Liver (tissue), 9 donors: ENCODE results near the gene EXO1. TPM values are rescaled to one million over a fixed set of nuclear protein-coding genes. Genes with fewer than 3 reads are reported as not detected.

Experiments used
- DNase-seq: peaks from one replicate; pipeline ENCODE4 v3.0.0-alpha.2; 2017; ENCODE audit warnings: low spot score
- H3K27ac ChIP-seq, 2 donors: one replicate each; pipeline ENCODE4 v1.7.0; 2013; ENCODE audit warnings: inconsistent platforms in 2 of 2, low read length in 2 of 2, control low read depth in 1 of 2, low read depth in 1 of 2, mild to moderate bottlenecking in 1 of 2
- H3K27me3 ChIP-seq, 4 donors: one replicate each; pipeline versions ENCODE4 v1.6.1 to v1.7.0; 2013; ENCODE audit warnings: low read length in 3 of 4, inconsistent platforms in 1 of 4, mild to moderate bottlenecking in 1 of 4, moderate library complexity in 1 of 4; ENCODE audit not compliant: control insufficient read depth in 4 of 4, insufficient read depth in 4 of 4
- H3K36me3 ChIP-seq, 4 donors: one replicate each; pipeline versions ENCODE4 v1.6.1 to v1.7.0; 2013; ENCODE audit warnings: low read length in 3 of 4, mild to moderate bottlenecking in 3 of 4, low read depth in 1 of 4, moderate library complexity in 1 of 4; ENCODE audit not compliant: control insufficient read depth in 4 of 4, insufficient read depth in 3 of 4
- H3K4me1 ChIP-seq, 4 donors: one replicate each; pipeline versions ENCODE4 v1.6.1 to v1.7.0; 2013; ENCODE audit warnings: low read length in 3 of 4, mild to moderate bottlenecking in 3 of 4, moderate library complexity in 1 of 4; ENCODE audit not compliant: control insufficient read depth in 4 of 4, insufficient read depth in 4 of 4
- H3K4me3 ChIP-seq, 3 donors: one replicate each; pipeline versions ENCODE4 v1.6.1 to v1.7.0; 2013; ENCODE audit warnings: low read length in 3 of 3, control low read depth in 1 of 3, low read depth in 1 of 3, mild to moderate bottlenecking in 1 of 3
- H3K9ac ChIP-seq, 2 donors: one replicate each; pipeline ENCODE4 v1.7.0; 2013; ENCODE audit warnings: low read length in 2 of 2, mild to moderate bottlenecking in 2 of 2, moderate library complexity in 2 of 2, control low read depth in 1 of 2, low read depth in 1 of 2
- H3K9me3 ChIP-seq, 4 donors: one replicate each; pipeline versions ENCODE4 v1.6.1 to v1.7.0; 2013; ENCODE audit warnings: low read length in 3 of 4; ENCODE audit not compliant: control insufficient read depth in 4 of 4
- CTCF ChIP-seq: fragments of 150-350 bp; IDR thresholded peaks from 2 replicates; pipeline ENCODE4 v1.5.1; 2017; ENCODE audit warnings: improper control_type of control experiment, low read depth, low read length; ENCODE audit not compliant: missing input control
- EGR1 ChIP-seq, 2 donors: IDR thresholded peaks; 2 replicates each; pipeline ENCODE4 v1.6.1; 2016 to 2018; ENCODE audit warnings: antibody characterized with exemption in 2 of 2, low read depth in 2 of 2
- FOXA2 ChIP-seq: IDR thresholded peaks from 2 replicates; pipeline ENCODE4 v1.6.1; 2016; ENCODE audit warnings: antibody characterized with exemption
- GABPA ChIP-seq, 2 donors: IDR thresholded peaks in 1 of 2; conservative IDR thresholded peaks in 1 of 2; 2 replicates each; pipeline ENCODE4 v1.6.1; 2016; ENCODE audit warnings: antibody characterized with exemption in 2 of 2, mild to moderate bottlenecking in 1 of 2, moderate library complexity in 1 of 2
- HNF4A ChIP-seq, 2 donors: conservative IDR thresholded peaks; 2 replicates each; pipeline ENCODE4 v1.6.1; 2016; ENCODE audit warnings: antibody characterized with exemption in 2 of 2, mild to moderate bottlenecking in 2 of 2
- HNF4G ChIP-seq: IDR thresholded peaks from 2 replicates; pipeline ENCODE4 v1.6.1; 2016; ENCODE audit warnings: antibody characterized with exemption
- JUND ChIP-seq, 2 donors: IDR thresholded peaks; 2 replicates each; pipeline ENCODE4 v1.6.1; 2016; ENCODE audit warnings: antibody characterized with exemption in 2 of 2
- NR2F2 ChIP-seq: IDR thresholded peaks from 2 replicates; pipeline ENCODE4 v1.6.1; 2016; ENCODE audit warnings: antibody characterized with exemption
- REST ChIP-seq: IDR thresholded peaks from 2 replicates; pipeline ENCODE4 v1.6.1; 2016; ENCODE audit warnings: antibody characterized with exemption, mild to moderate bottlenecking
- SP1 ChIP-seq: IDR thresholded peaks from 2 replicates; pipeline ENCODE4 v1.6.1; 2018; ENCODE audit warnings: antibody characterized with exemption, mild to moderate bottlenecking
- TAF1 ChIP-seq: conservative IDR thresholded peaks from 2 replicates; pipeline ENCODE4 v1.6.1; 2016; ENCODE audit warnings: antibody characterized with exemption, mild to moderate bottlenecking
- YY1 ChIP-seq: IDR thresholded peaks from 2 replicates; pipeline ENCODE4 v1.6.1; 2016; ENCODE audit warnings: antibody characterized with exemption, mild to moderate bottlenecking
- ZBTB33 ChIP-seq: IDR thresholded peaks from 2 replicates; pipeline ENCODE4 v1.6.1; 2016; ENCODE audit warnings: antibody characterized with exemption
- WGBS: extraction: QIAGEN DNeasy Blood & Tissue Kit; methylation state at CpG from one replicate; pipeline ENCODE4 v1.1.7; 2013; 5-methylcytosine and 5-hydroxymethylcytosine counted together
- polyA plus RNA-seq, 2 donors: library from polyadenylated mRNA; stranded (reverse) in 1 of 2; unstranded in 1 of 2; fragments of 200-250 nt in 1 of 2; fragments of >200 nt in 1 of 2; fragmentation: Nextera tagmentation in 1 of 2; extraction: Ambion mirVana in 1 of 2; gene quantifications; one replicate each; pipeline versions ENCODE4 v1.2.1 to v1.2.3, GENCODE V29; 2013 to 2015
- total RNA-seq, 2 donors: library from RNA; depleted of rRNA; stranded (reverse); fragments of >200 nt; gene quantifications; one replicate each; pipeline ENCODE4 v1.2.3, GENCODE V29; 2014
- TF ChIP-seq, protein P1 (sequence below): IDR thresholded peaks from 2 replicates; pipeline ENCODE4 v1.6.1; 2016; ENCODE audit warnings: antibody characterized with exemption
- donor health status: healthy.
- donor health status: healthy.
- donor health status: healthy.
- donor health status: healthy.
- donor health status: healthy.

EXO1 gene
- total and polyA plus RNA-seq, 4 donors = 0.25 to 16.2 (median 0.48) TPM

DNA sequence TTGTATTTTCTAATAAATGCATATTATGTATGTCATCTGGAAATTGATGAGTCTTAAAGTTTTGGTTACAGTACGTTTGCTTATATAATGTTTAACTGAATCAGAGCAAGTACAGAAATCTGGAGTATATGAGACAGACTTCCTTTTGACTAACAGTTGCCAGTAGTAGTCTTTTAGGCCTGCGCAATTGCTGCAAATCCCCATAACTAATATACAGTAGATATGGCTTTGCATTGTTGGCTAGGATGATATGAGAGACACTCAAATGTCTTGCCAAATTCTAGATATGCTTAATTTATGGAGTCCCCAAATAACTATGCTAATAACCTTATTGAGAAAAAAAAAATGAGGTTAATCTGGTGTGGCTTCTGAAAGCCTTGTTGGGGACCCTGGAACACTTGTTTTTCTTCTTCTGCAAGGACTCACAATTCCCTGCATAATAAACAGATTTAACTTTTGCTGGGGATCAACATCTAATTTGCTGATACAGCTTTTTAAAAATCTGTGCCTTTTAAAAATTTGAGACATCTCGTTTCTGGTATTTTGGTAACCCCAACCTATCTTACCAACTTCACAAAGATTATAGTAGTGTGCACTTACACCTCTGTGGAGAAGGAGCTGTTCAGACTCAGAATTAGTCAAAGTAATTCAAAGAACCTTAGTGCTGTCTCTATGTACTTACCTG is 22.9 kb downstream of the EXO1 start:
- DNase-seq = no peak
- Histone ChIP-seq H3K9me3 (no peaks in the 10 kb centered on the region), H3K9ac (no peak overlapping the region), H3K36me3 (no peaks in the 10 kb centered on the region), H3K27ac (no peak overlapping the region), H3K4me3 (no peak overlapping the region), H3K27me3 (no peaks in the 10 kb centered on the region), H3K4me1 (no peaks in the 10 kb centered on the region)
- 91% methylated on average over 3 of the region's 3 CpGs for WGBS
- TF ChIP-seq NR2F2 (no peak), HNF4G (no peak), CTCF (no peak), EGR1 (IDR thresholded peaks at IDR 0.05; ENCODE audit: low read depth in 2 of 2) (no peak), JUND (IDR thresholded peaks at IDR 0.05) (no peak), ZBTB33 (no peak), FOXA2 (no peak), SP1 (no peak)
- TF ChIP-seq, protein P1, sequence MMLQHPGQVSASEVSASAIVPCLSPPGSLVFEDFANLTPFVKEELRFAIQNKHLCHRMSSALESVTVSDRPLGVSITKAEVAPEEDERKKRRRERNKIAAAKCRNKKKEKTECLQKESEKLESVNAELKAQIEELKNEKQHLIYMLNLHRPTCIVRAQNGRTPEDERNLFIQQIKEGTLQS = no peak

GRCh38 chr1:241881440-241881839 is 33.4 kb downstream of the EXO1 start:
- Histone ChIP-seq H3K27me3 (no peaks in the 10 kb centered on the region), H3K4me1 (no peaks in the 10 kb centered on the region), H3K9me3 (no peaks in the 10 kb centered on the region), H3K27ac (no peak overlapping the region), H3K36me3 (no peaks in the 10 kb centered on the region), H3K9ac (no peak overlapping the region), H3K4me3 (no peak overlapping the region)
- TF ChIP-seq YY1 (no peak), SP1 (no peak), HNF4G (no peak), GABPA (IDR thresholded peaks at IDR 0.05 in 1 of 2, conservative IDR thresholded peaks at IDR 0.05 in 1 of 2) (no peak), HNF4A (conservative IDR thresholded peaks at IDR 0.05) (no peak), REST (no peak), ZBTB33 (no peak), NR2F2 (no peak), TAF1 (no peak)
- TF ChIP-seq, protein P1 = no peak
- WGBS = 97% methylated on average over 6 of the region's 6 CpGs
- DNase-seq = no peak
